ENCODE results near the gene PCDHA7.
"Not testable (repeated sequence)": the region's sequence is repeated elsewhere in the genome, so short reads cannot be mapped to it uniquely, and the experiment has no call there.

The PCDHA7 gene

GRCh38 chr5:140849831-140850634 lies 16.0 kb downstream of the PCDHA7 start:
- H3F3A ChIP-seq (ENCODE audit: insufficient read depth, low read length); H3K9me2 ChIP-seq (ENCODE audit: low read depth, low read length); H3K27me3 ChIP-seq (ENCODE audit: insufficient read depth, low read length); H4K20me1 ChIP-seq (ENCODE audit: insufficient read depth, low read length); H3K4me2 ChIP-seq (ENCODE audit: low read length); H3K4me3 ChIP-seq (ENCODE audit: low read depth, low read length, poor library complexity, severe bottlenecking); H3K36me3 ChIP-seq (ENCODE audit: insufficient read depth, low read length); H3K27ac ChIP-seq (ENCODE audit: low read depth, low read length, poor library complexity, severe bottlenecking); H3K9me3 ChIP-seq (ENCODE audit: low read length); H2AFZ ChIP-seq (ENCODE audit: low read length); H3K9ac ChIP-seq (ENCODE audit: low read length); H3K4me1 ChIP-seq (ENCODE audit: insufficient read depth, low read length, severe bottlenecking); H3K79me2 ChIP-seq (ENCODE audit: insufficient read depth, low read length): not testable (repeated sequence)

DNA sequence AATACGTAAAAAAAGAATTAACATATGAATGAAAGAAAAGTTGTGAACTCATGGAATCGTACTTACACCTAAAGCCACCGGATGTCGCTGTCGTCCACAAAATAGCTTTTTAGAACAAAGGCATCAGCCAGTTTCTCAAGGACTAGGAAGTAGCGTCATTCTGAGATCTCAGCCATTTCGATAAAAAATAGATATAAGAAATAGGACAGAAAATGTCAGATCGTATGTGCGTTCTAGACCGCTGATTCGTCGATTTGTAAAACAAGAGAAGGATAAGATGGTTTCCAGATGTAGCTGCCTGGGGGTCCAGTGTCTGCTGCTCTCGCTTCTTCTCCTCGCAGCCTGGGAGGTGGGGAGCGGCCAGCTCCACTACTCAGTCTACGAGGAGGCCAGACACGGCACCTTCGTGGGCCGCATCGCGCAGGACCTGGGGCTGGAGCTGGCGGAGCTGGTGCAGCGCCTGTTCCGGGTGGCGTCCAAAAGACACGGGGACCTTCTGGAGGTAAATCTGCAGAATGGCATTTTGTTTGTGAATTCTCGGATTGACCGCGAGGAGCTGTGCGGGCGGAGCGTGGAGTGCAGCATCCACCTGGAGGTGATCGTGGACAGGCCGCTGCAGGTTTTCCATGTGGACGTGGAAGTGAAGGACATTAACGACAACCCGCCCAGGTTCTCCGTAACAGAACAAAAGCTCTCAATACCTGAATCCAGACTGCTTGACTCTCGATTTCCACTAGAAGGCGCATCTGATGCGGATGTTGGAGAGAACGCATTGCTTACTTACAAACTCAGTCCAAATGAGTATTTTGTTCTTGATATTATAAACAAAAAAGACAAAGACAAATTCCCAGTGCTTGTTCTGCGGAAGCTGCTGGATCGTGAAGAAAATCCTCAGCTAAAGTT lies 22.0 kb downstream of the PCDHA7 start, which contains the start of gene PCDHA10:
Gene PCDHA10 (plus strand): TSS at position 126 of the 903 bp plus-strand sequence. CDS start 152 bp downstream, at position 278.
- Histone ChIP-seq H3K4me1 (ENCODE audit: insufficient read depth, low read length, severe bottlenecking) (no peaks in the 10 kb centered on the region), H3K27ac (ENCODE audit: low read depth, low read length, poor library complexity, severe bottlenecking) (no peak within 1 kb of the TSS), H3K27me3 (ENCODE audit: insufficient read depth, low read length) (no peaks in the 10 kb centered on the region), H3K4me3 (ENCODE audit: low read depth, low read length, poor library complexity, severe bottlenecking) (no peak within 1 kb of the TSS), H3K9ac (ENCODE audit: low read length) (no peak within 1 kb of the TSS), H4K20me1 (ENCODE audit: insufficient read depth, low read length) (no peaks in the 10 kb centered on the region), H3K9me3 (ENCODE audit: low read length) (no peaks in the 10 kb centered on the region), H3K9me2 (ENCODE audit: low read depth, low read length) (no peaks in the 10 kb centered on the region; the same call in 1 of the 2 replicates), H3K36me3 (ENCODE audit: insufficient read depth, low read length) (no peaks in the 10 kb centered on the region), H3F3A (ENCODE audit: insufficient read depth, low read length) (no peaks in the 10 kb centered on the region), H2AFZ (ENCODE audit: low read length) (no peak within 1 kb of the TSS), H3K4me2 (ENCODE audit: low read length) (no peak within 1 kb of the TSS), H3K79me2 (ENCODE audit: insufficient read depth, low read length) (no peaks in the 10 kb centered on the region)
- peak; percentile 49 for TF ChIP-seq CTCF (IDR thresholded peaks at IDR 0.05; ENCODE audit: low read length)
- TF ChIP-seq EZH2 (IDR thresholded peaks at IDR 0.05; ENCODE audit: borderline replicate concordance, low read length) = no peak

GRCh38 chr5:140857177-140857986 lies 23.3 kb downstream of the PCDHA7 start:
- Histone ChIP-seq H3K4me2 (ENCODE audit: low read length) (no peak overlapping the region), H3K27me3 (ENCODE audit: insufficient read depth, low read length) (no peaks in the 10 kb centered on the region), H3K79me2 (ENCODE audit: insufficient read depth, low read length) (no peaks in the 10 kb centered on the region), H3K9ac (ENCODE audit: low read length) (no peak overlapping the region), H3K27ac (ENCODE audit: low read depth, low read length, poor library complexity, severe bottlenecking) (no peak overlapping the region), H3K4me3 (ENCODE audit: low read depth, low read length, poor library complexity, severe bottlenecking) (no peak overlapping the region), H3K36me3 (ENCODE audit: insufficient read depth, low read length) (no peaks in the 10 kb centered on the region), H3K4me1 (ENCODE audit: insufficient read depth, low read length, severe bottlenecking) (no peaks in the 10 kb centered on the region), H4K20me1 (ENCODE audit: insufficient read depth, low read length) (no peaks in the 10 kb centered on the region), H3K9me2 (ENCODE audit: low read depth, low read length) (no peaks in the 10 kb centered on the region; the same call in 1 of the 2 replicates), H3F3A (ENCODE audit: insufficient read depth, low read length) (no peaks in the 10 kb centered on the region), H2AFZ (ENCODE audit: low read length) (no peak overlapping the region), H3K9me3 (ENCODE audit: low read length) (no peaks in the 10 kb centered on the region)
- no peak for TF ChIP-seq EZH2 (IDR thresholded peaks at IDR 0.05; ENCODE audit: borderline replicate concordance, low read length)
- no peak for TF ChIP-seq CTCF (IDR thresholded peaks at IDR 0.05; ENCODE audit: low read length)

All from OCI-LY1 (cell line).